Eye (tissue), 1 donor: ENCODE data around the gene POLA2.

Experiments used
- DNase-seq: peaks from one replicate; pipeline ENCODE4 v3.0.0-alpha.2; 2015

The POLA2 gene

DNA sequence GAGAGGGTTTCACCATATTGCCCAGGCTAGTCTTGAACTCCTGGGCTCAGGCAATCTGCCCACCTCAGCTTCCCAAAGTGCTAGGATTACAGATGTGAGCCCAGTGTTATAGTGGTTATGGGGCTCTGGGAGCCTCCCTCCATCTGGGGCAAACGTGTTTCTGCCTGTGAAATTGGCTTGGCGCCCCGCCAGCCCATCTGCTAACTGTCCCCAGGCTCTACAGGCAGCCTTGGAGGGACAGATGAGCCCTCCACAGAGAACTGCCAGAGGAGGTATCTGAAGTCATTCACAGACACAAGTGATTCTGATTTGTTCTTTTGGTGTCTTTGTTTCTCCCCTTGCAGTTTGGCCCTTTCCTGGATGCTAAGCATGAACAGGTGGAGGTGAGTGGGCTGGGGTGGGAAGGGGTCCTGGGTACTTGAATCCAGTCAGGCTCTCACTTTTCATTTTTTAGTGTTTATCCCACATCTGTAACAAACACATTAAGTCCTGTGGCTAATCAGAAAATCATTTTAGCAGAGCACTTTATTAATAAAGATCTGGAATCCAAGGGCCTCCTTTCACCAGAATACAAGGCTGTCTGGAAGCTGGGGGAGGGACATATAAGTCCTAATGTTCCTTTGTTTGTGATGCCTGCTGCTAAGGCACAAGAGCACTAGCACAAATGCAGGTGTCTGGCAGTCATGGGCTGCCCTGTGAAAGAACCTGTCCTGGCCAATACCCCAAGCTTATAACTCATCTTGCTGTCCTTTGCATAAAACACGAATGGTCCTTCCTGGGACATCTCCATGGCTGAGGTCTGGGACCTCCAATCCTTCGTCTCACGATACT, 27.2 kb downstream of the POLA2 start:
- DNase-seq = peak; percentile 55

DNA sequence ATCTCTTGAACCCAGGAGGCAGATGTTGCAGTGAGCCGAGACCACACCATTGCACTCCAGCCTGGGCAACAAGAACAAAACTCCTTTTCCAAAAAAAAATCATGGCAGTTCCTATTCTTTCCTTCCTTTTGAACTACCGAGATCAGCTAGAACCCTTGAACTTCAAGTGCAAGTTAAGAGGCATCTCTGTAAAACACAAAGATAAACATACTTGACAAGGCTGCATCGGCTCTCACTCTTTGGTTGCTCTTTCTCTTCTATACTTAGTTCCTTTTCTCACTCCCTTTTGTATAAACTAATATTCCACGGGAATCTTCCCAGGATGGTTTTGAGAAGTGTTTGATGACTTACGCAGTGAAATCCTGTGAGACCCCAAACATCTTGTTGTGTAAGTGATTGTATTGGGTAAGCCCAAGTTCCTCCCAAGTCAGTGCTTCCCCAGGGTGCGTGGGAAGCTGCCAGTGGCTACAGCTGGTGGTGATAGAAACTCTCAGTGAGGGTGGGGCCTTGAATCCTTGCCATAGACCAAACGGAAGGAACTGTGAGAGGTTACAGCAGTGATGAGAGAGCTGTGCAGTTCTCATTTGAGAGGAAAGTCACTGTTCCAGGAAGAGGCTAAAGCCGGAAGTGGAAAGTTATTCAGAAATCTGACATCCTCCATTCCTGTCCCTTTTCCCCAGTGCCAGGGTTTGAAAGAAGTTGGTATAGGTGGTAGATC, 28.8 kb downstream of the POLA2 start:
- DNase-seq = peak; percentile 71

- no peak for DNase-seq
Observed at GRCh38 chr11:65291613-65292012, 29.9 kb downstream of the POLA2 start.

- no peak for DNase-seq
Observed at GRCh38 chr11:65292890-65293289, 31.1 kb downstream of the POLA2 start.

GRCh38 chr11:65293909-65294381, 32.2 kb downstream of the POLA2 start:
- peak; percentile 53 for DNase-seq

DNA sequence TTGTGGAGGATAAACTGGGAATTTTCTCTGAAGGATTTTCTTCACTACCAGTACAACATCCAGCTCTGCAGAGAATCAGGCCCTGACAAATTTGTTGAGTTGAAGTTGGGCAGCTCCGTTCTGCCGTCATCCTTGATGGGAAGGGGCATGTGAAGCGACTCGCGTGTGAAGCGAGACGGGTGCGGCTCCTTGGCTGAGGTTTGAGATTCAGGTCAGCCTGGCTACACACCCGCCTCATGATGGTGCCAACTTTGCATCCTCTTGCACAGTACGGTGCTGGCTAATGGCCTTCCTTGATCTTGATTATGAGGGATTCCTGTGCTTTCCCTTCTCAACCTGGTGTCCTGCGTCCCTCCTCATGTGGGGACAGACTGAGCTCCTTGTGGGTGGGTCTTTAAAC, 33.2 kb downstream of the POLA2 start:
- no peak for DNase-seq

DNA sequence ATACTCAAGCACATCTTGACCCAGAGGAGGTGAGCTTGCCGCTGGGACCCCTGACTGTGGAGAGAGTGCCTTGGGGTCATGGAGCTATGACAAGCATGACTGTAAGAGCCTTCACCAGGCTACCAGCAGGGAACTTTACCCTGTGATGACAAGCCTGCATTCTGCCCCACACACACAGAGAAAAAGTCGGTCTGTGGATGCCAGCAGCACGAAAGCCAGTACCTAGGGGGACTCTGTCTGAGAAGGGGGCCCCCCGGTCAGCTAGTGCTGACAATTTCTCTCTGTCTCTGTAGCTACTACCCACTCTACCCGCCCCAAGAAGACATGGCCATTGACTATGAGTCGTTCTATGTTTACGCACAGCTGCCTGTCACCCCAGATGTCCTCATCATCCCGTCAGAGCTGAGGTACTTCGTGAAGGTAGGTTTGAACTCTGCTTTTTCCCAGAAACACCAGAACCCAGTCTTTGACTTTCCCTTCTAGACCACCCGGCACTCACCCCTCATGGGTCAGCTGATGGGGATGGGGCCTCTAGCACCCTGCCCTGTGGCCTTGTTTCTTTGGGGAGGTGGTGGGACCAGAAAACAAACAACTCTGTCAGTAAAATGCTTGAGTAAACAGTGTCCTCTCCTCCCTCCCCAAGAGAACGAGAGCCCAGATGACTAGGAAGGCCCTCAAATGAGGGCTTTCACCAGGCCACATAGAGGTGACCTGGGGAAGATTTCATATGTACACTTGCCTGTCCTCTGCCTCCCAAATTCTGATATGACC, 34.0 kb downstream of the POLA2 start:
- DNase-seq = no peak

GRCh38 chr11:65297026-65297672, 35.4 kb downstream of the POLA2 start:
- DNase-seq = no peak

- DNase-seq = no peak
Observed at GRCh38 chr11:65298131-65298535, 36.4 kb downstream of the POLA2 start.

DNA sequence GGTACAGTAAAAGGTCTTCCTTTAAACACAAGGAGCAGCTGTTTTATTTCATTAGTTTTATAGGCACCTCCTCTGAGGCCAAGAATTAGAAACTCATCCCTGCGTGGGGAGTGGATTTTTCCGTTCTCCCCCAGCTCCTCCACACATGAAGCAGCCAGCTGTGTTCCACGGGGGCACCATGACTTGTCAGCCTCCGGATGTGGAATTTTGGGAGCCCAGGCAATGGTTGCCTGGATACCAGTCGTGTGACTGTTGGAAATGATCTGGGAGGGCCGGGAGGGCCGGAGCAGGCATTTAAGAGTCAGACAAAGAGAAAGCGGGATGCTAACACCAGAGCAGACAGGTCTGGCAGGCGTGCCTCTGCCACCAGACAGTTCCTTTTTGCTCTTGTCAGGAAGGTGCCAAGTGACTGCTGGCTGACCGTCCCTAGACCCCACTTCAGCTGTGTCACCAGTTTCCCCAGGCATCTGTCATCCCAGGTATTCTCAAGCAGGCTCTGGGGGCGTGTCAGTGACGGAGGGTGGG, 37.0 kb downstream of the POLA2 start:
- no peak for DNase-seq

DNA sequence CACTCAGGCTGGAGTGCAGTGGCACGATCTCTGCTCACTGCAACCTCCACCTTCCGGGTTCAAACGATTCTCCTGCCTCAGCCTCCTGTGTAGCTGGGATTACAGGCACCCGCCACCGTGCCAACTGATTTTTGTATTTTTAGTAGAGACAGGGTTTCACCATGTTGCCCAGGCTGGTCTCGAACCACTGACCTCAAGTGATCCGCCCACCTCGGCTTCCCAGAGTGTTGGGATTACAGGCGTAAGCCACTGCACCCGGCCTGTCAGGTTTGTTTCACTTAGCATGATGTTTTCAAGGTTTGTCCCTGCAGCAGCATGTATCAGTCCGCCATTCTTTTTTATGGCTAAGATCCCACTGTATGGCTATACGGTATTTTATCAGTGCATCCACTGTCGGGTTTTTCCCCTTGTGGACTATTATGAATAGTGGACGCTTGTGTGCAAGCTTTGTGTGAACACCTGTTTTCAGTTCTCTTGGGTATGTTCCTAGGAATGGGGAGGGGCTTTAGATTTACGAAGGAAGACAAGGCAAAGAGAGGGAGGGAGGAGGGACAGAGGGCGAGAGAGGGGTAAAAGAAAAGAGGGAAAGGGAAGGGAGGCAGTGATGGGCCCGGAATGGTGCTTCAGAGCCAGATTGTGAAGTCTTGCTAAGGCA, 39.0 kb downstream of the POLA2 start:
- no peak for DNase-seq

DNA sequence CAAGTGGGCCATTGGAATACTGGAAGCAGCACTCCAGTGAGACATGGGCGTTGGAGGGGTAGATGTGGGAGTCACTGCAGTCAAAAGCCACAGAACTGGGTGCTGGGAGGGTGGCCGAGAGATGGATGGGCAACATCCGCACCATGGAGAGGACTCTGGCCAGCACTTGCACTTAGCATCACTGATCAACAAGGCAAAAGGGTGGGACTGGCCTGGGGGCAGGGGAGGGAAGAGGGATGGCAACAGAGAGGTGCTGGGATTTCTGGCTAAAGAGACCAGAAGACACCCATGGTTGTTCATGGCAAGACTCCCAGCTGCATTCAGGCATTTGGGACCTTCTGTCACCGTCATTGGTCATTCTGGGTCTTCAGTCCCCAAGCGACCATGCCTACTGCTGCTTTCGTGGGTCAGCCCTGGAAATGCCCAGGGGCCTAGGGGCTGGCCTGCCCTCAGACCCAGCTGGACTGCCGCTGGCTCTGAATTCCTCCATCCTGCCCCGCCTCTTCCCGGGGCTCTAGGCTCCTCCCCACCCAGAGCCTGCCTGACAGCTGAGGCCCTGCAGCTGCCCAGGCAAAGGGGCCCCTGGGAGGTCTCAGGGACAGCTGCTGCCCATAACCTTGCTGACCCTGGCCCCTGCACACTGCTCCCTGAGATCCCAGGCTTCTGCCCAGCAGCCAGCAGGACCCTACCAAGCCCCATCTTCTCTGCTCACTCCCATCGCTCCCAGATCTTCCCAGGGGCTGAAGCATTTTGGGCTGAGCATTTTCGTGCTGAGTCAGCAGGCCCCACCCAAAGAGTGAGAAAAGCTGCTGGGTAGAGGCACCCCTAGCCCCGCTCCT, 39.9 kb downstream of the POLA2 start:
- DNase-seq = peak; percentile 88

DNA sequence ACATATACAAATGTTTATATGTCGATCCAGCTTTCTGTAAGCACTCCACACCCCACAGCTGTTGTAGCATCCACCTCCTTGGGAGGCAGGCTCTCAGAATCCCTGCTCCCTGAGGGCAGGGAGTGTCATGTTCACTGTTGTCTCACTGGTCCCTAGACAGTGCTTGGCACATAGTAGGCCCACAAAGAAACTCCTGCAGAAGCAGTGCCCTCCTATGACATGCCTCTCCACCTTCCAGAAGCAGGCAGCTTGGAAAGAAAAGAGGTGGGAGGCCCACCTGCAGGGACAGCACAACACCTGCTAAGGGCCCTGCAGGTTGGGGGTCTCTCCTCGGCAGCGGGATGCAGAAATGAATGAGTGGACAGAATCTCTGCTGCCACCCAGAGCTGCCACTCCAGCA, 41.8 kb downstream of the POLA2 start:
- DNase-seq = no peak

GRCh38 chr11:65304110-65304509, 42.3 kb downstream of the POLA2 start:
- DNase-seq = no peak

- no peak for DNase-seq
Observed at GRCh38 chr11:65304613-65305012, 42.9 kb downstream of the POLA2 start.

GRCh38 chr11:65305501-65306268, 43.9 kb downstream of the POLA2 start:
- DNase-seq = no peak

- no peak for DNase-seq
Observed at GRCh38 chr11:65307298-65308229, 45.8 kb downstream of the POLA2 start.

GRCh38 chr11:65308281-65308891, 46.6 kb downstream of the POLA2 start:
- no peak for DNase-seq

- DNase-seq = no peak
Observed at GRCh38 chr11:65309006-65309405, 47.2 kb downstream of the POLA2 start.
